Heart right ventricle (tissue), 16 donors: Measurements from ENCODE around the gene KRTAP21-2. TPM values are rescaled to one million over a fixed set of nuclear protein-coding genes. Genes with fewer than 3 reads are reported as not detected.
"Not testable (repeated sequence)": the region's sequence is repeated elsewhere in the genome, so short reads cannot be mapped to it uniquely, and the experiment has no call there.

Experiments used
- ATAC-seq, 8 donors: fragments of 200-7000 bp; cut with Tn5 transposase; one replicate each; pipeline ENCODE4 v1.9.1; 2020; ENCODE audit warnings: mild to moderate bottlenecking in 8 of 8, moderate library complexity in 8 of 8, moderate number of reproducible peaks in 1 of 8
- DNase-seq, 2 donors: peaks; one replicate each; pipeline ENCODE4 v3.0.0-alpha.2; 2020
- H3K27ac ChIP-seq, 10 donors: fragments of 200-600 bp; sonication (generic) in 2 of 10; one replicate each; pipeline versions ENCODE4 v1.5.0 to v1.8.0; 2020 to 2022; ENCODE audit warnings: mild to moderate bottlenecking in 3 of 10
- H3K27me3 ChIP-seq, 7 donors: fragments of 200-600 bp; one replicate each; pipeline ENCODE4 v1.8.0; 2021 to 2022; ENCODE audit warnings: mild to moderate bottlenecking in 2 of 7
- H3K36me3 ChIP-seq, 9 donors: fragments of 200-600 bp; sonication (generic) in 1 of 9; one replicate each; pipeline versions ENCODE4 v1.5.0 to v1.8.0; 2020 to 2022; ENCODE audit warnings: mild to moderate bottlenecking in 2 of 9
- H3K4me1 ChIP-seq, 9 donors: fragments of 200-600 bp; sonication (generic) in 1 of 9; one replicate each; pipeline versions ENCODE4 v1.5.0 to v1.8.0; 2020 to 2022; ENCODE audit warnings: mild to moderate bottlenecking in 4 of 9
- H3K4me3 ChIP-seq, 10 donors: fragments of 200-600 bp; sonication (generic) in 2 of 10; one replicate each; pipeline versions ENCODE4 v1.5.0 to v1.8.0; 2020 to 2022; ENCODE audit warnings: mild to moderate bottlenecking in 7 of 10, moderate library complexity in 2 of 10
- H3K9me3 ChIP-seq, 11 donors: fragments of 200-600 bp in 10 of 11; sonication (generic) in 2 of 11; one replicate each; pipeline versions ENCODE4 v1.5.0 to v1.8.0; 2013 to 2022; ENCODE audit warnings: mild to moderate bottlenecking in 2 of 11, control low read depth in 1 of 11, moderate library complexity in 1 of 11
- CTCF ChIP-seq, 9 donors: fragments of 200-600 bp; sonication (generic) in 2 of 9; IDR thresholded peaks; one replicate each; pipeline versions ENCODE4 v1.5.0 to v1.8.0; 2021 to 2022; ENCODE audit warnings: antibody characterized with exemption in 9 of 9, mild to moderate bottlenecking in 5 of 9, moderate library complexity in 1 of 9
- WGBS, 2 donors: extraction: QIAGEN DNeasy Blood & Tissue Kit; methylation state at CpG; one replicate each; pipeline ENCODE4 v1.1.7; 2013; ENCODE audit warnings: inconsistent platforms in 1 of 2; 5-methylcytosine and 5-hydroxymethylcytosine counted together
- intact Hi-C, 10 donors: fragments of 100-400 bp; cut with DNase I; formaldehyde crosslinking; loops; one replicate each; pipeline versions ENCODE4 v1.11.1 to v1.14.2; 2022
- polyA plus RNA-seq, 2 donors: library from polyadenylated mRNA; stranded (reverse); fragments of 200-250 nt; gene quantifications; one replicate each; pipeline ENCODE4 v1.2.3, GENCODE V29; 2013
- total RNA-seq, 10 donors: library from RNA; stranded (reverse); fragmentation: NEBNext Ultra II Directional in 3 of 10; extraction: Animal tissue kit (Norgen Biotek cat#: 25700) in 3 of 10; gene quantifications; one replicate each; pipeline versions ENCODE4 v1.2.1 to v1.2.4, GENCODE V29; 2021 to 2023
- donor health status: Arrhythmogenic right ventricular cardiomyopathy.
- donor health status: ischemic (EF 13 %, LVEDD 7.1; RV severe dilation, severe dysfunction).
- donor health status: healthy with polysubstance abuse.
- donor health status: DM: no; HTN: yes; CAD: no.
- donor health status: DM: no; HTN: no; CAD: no.
- donor health status: ischemic (EF 25% LVEDD 6.9; RV normal size, moderate dysfunction).
- donor health status: ischemic (EF 25% LVEDD 5.7; RV mildly dilated, moderate dysfunction).
- donor health status: healthy.
- donor health status: DM: yes; HTN: yes; CAD: no.
- donor health status: Ischemic cardiomyopathy.
- donor health status: ischemic (EF 35%, LVEDD 5.7; RV mildly dilated, moderate dysfunction).
- donor health status: nonischemic (EF 11% LVEDD 7.7; RV severe dilation, severe dysfunction).
- donor health status: DM: yes; HTN: yes; CAD: no.
- donor health status: PGD.
- donor health status: ischemic (EF 29% LVEDD 5.4; RV normal size, mild dysfunction).
- donor health status: nonischemic (EF 23%, LVEDD 6.1; RV moderate dilation, normal function).

The KRTAP21-2 gene
- total and polyA plus RNA-seq, 12 donors = not detected

GRCh38 chr21:30760776-30761175 lies 13.7 kb upstream of the KRTAP21-2 start:
- TF ChIP-seq CTCF (IDR thresholded peaks at IDR 0.05) = no peak
- no peaks in the 10 kb centered on the region for H3K9me3 ChIP-seq
- ATAC-seq = no peak
- H3K27me3 ChIP-seq = no peaks in the 10 kb centered on the region
- H3K36me3 ChIP-seq = no peaks in the 10 kb centered on the region
- no peak overlapping the region for H3K27ac ChIP-seq
- 80 to 87% methylated on average over 2 of the region's 2 CpGs for WGBS, 2 donors
- no peak for DNase-seq
- intact Hi-C loops = no loop called here
- H3K4me3 ChIP-seq = no peak overlapping the region
- no peaks in the 10 kb centered on the region for H3K4me1 ChIP-seq

DNA sequence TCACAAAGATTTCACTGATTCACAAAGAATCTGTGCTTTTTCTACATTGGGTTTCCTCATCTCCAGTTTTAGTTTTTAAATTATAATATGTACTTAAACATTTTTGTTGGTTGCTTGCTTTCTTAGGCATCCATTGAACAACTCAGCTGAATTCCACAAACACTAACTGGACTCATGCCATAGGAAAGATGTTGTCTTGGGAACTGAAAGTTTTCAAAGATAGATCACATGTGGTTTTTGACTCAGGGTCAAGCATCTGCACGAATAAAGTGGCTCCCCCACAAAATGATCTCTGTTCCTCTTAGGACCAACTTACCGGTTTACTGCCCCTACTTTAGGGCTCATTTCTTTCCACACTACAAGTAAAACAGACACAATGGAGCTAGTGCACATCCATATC lies 11.2 kb upstream of the KRTAP21-2 start:
- no peak overlapping the region for H3K4me3 ChIP-seq
- intact Hi-C loops = no loop called here
- no peaks in the 10 kb centered on the region for H3K4me1 ChIP-seq
- H3K27me3 ChIP-seq = no peaks in the 10 kb centered on the region
- no peak overlapping the region for H3K27ac ChIP-seq
- WGBS, 2 donors = 57 to 62% methylated on average over 2 of the region's 2 CpGs
- no peaks in the 10 kb centered on the region for H3K9me3 ChIP-seq
- ATAC-seq = no peak
- no peak for TF ChIP-seq CTCF (IDR thresholded peaks at IDR 0.05)
- no peak for DNase-seq
- no peaks in the 10 kb centered on the region for H3K36me3 ChIP-seq

DNA sequence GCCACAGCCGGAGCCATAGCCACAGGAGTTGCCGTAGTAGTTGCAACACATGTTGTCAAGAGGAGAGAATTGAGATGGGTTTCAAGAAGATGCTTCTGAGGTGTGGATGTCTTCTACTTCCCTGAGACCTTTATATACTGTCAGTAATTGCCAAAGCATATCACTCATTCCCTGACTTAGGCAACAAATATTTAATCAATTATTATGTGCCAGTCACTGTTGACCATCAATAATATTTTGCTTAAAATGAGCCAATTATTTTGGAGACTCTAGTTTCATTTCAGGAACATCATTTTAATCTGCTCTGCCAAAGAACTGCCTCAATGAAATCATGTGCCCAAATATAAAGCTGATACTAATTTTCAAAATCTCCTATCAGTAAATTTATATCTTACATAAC lies 8.3 kb upstream of the KRTAP21-2 start, which contains the start of gene KRTAP21-1:
TSS of gene KRTAP21-1 (minus strand) at position 101 of the 400 bp plus-strand sequence. CDS start at position 51, 50 bp downstream.
- H3K4me1 ChIP-seq, H3K4me3 ChIP-seq, H3K27me3 ChIP-seq, DNase-seq, H3K36me3 ChIP-seq, H3K27ac ChIP-seq, intact Hi-C loops, ATAC-seq, H3K9me3 ChIP-seq: not testable (repeated sequence)
- WGBS, 2 donors = 87 to 93% methylated on average over 2 of the region's 2 CpGs

DNA sequence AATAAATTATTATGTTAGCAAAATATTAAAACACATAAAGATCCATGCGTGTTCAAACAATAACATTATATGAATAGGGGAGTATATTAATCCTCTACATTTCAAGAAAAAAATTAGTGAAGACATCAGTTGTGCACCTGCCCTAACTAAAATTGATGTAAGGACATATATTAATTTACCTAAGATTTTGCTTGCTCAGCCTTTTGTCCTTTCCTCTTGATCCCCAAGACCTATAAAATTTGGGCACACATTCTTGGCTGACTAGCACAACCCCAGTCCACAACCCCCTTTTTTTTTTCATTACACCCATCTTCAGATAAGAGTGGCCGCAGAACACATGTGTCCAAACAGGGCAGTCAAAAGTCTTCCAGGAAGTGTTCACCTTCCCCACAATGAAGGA lies 6.6 kb downstream of the KRTAP21-2 start:
- H3K27me3 ChIP-seq = peaks cover 0 to 4% (median 0%) of the 10 kb centered on the region in 7 donors
- H3K36me3 ChIP-seq = no peaks in the 10 kb centered on the region
- TF ChIP-seq CTCF (IDR thresholded peaks at IDR 0.05) = no peak
- H3K4me1 ChIP-seq = no peaks in the 10 kb centered on the region
- DNase-seq (no peak), ATAC-seq (no peak)
- no peak overlapping the region for H3K4me3 ChIP-seq
- WGBS, 2 donors = 76 to 94% methylated on average over 2 of the region's 2 CpGs
- no peaks in the 10 kb centered on the region for H3K9me3 ChIP-seq
- H3K27ac ChIP-seq = no peak overlapping the region
- intact Hi-C loops = no loop called here

DNA sequence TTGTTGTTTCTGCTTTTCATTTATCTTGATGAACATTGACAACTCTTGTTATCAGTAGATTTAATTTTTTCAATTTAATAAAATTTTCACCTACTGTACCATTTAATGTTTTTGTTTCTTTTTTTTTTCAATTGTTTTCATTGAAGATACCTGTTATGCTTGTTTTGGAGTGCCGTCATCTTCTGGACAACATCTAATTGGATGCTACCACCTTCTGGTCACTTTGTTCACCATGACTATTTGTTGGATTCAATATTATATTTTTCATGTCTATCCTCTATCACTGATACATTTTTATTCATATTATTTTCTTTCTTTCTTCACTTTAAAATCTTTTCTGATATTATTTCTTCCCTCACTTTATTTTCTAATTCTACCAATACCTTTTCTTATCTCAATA lies 14.0 kb downstream of the KRTAP21-2 start:
- H3K9me3 ChIP-seq = no peaks in the 10 kb centered on the region
- WGBS, 2 donors = 42 to 52% methylated on average over 1 of the region's 1 CpG
- no peaks in the 10 kb centered on the region for H3K4me1 ChIP-seq
- H3K4me3 ChIP-seq = no peak overlapping the region
- intact Hi-C loops = loop anchor here in 6 of 10 donors (2.0 to 10.0 kb wide), 3 partner anchors 288 to 291 kb away; partner anchors contain the start of gene KRTAP15-1 (in 5 of the 6)
- H3K36me3 ChIP-seq = no peaks in the 10 kb centered on the region
- H3K27ac ChIP-seq = no peak overlapping the region
- ATAC-seq (no peak), DNase-seq (no peak)
- TF ChIP-seq CTCF (IDR thresholded peaks at IDR 0.05) = peak in 5 of 9 donors; percentile 16 to 45 (median 44)
- peaks cover 0 to 4% (median 0%) of the 10 kb centered on the region in 7 donors for H3K27me3 ChIP-seq
